NCI-H460 (cell line): Measurements from ENCODE around the gene ADAM21. TPM values are rescaled to one million over a fixed set of nuclear protein-coding genes. Genes with fewer than 3 reads are reported as not detected.
"Not testable (repeated sequence)": the region's sequence is repeated elsewhere in the genome, so short reads cannot be mapped to it uniquely, and the experiment has no call there.

ENCODE experiments used
- DNase-seq: peaks from one replicate; pipeline ENCODE4 v3.0.0-alpha.2; 2016; ENCODE audit warnings: low read depth; ENCODE audit errors: extremely low read depth
- polyA plus RNA-seq: library from polyadenylated mRNA; depleted of rRNA; stranded (reverse); fragments of >200 nt; gene quantifications from 2 replicates; pipeline ENCODE4 v1.2.3, GENCODE V29; 2014; cell fraction: nucleus; rRNA removed
- total RNA-seq: library from RNA; depleted of rRNA; stranded (reverse); fragments of >200 nt; shearing (Covaris generic); gene quantifications from 2 replicates; pipeline ENCODE4 v1.2.3, GENCODE V29; 2014; rRNA removed

Gene ADAM21
- 0.27 TPM in 1 of 2 replicates, not detected in the other for total RNA-seq
- 0.26 and 1.6 TPM in 2 replicates for polyA plus RNA-seq

DNA sequence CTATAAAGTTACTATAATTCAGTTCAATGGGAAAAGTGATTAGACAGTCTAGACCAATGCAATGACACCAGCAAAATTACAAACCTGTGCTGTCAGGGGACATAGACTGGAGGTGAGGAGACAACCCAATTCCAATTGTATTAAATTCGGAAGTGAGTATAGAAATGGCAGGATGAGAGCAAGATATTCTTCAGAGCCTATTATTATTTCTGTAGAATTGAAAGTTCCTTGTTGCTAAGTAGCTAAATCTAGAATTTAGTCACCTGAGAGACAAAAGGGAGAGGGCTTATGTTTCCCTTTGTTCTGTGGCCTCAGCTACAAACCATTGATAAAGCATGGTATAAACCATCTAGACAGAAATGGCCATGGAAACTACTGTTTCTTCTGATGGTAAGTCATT, at the start of gene ADAM21:
ADAM21 (plus strand) TSS at position 301 of the 400 bp plus-strand sequence. CDS start 5,326 bp downstream, outside the sequence.
- no peak for DNase-seq

- DNase-seq = not testable (repeated sequence)
Measured at GRCh38 chr14:70403335-70403734, 48.6 kb upstream of the ADAM21 start.

GRCh38 chr14:70406216-70406615, 45.8 kb upstream of the ADAM21 start:
- DNase-seq = not testable (repeated sequence)

GRCh38 chr14:70407621-70408020, 44.4 kb upstream of the ADAM21 start:
- DNase-seq = no peak

DNA sequence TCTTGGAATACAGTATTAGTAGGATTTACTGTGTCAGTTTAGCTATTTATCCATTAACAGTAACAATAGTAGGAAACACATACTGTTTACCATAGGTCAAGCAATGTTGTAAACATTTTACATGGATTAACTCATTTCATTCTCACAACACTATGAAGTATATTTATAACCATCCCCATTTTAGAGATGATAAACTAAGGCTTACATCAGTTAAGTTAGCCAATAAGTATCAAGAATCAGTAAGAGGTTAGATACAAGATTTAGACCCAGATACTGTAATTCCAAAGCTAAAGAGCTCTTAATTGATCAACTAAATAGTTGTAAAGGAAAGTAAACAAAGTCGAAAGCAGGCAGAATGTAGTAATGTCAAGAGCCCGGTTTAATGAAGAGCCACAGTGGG, 36.2 kb upstream of the ADAM21 start:
- DNase-seq = no peak

DNA sequence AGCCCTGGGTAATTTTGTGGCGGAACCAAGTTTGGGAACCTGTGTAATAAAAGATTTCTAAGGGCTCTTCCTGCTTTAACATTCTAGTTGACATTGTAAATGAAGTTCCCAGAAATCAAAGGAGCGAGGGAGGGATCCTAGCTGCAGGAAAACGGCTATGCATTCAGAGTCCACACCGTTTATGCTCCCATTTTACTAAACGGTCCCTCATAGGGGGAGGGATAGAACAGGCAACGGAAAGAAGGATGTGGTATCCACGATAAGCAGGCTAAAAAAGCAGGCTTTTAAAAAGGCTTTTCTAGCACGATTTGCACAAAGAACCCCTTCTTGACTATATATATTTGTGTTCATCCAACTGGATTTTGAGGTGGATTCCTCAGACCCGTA, 35.6 kb upstream of the ADAM21 start:
- DNase-seq = no peak

DNA sequence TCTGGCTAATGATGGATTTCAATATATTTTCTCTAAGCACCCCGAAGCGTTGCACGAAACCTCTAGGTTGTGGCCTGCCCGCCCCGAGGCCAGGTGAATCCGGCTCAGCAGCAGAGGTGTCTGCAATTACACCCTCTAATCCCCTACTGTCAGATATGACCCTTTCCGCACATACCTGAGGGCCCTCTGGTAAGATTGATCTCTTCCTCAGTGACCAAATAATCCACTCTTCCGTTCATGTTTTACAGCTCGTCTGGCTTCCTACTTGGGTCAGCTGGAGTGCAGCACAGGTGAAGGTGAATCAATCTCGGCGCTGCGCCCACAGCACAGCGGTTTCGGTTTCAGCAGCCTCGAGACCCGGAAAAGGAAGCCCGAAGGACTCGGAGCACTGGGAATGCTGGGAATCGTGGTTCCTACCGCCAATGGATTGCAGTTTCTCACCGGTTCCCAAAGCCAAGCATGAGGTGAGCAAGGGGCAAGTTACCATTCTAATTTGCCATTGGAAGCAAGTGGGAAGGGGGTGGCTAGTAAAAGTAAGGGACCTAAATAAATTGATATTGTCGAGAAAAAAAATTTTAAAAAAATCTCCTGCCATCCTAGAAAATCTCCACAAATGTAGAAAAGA, 35.1 kb upstream of the ADAM21 start, which contains the start of gene SYNJ2BP:
SYNJ2BP (minus strand) TSS at position 366 of the 625 bp plus-strand sequence; CDS start at position 239, 127 bp downstream.
- peak; percentile 70 for DNase-seq

DNA sequence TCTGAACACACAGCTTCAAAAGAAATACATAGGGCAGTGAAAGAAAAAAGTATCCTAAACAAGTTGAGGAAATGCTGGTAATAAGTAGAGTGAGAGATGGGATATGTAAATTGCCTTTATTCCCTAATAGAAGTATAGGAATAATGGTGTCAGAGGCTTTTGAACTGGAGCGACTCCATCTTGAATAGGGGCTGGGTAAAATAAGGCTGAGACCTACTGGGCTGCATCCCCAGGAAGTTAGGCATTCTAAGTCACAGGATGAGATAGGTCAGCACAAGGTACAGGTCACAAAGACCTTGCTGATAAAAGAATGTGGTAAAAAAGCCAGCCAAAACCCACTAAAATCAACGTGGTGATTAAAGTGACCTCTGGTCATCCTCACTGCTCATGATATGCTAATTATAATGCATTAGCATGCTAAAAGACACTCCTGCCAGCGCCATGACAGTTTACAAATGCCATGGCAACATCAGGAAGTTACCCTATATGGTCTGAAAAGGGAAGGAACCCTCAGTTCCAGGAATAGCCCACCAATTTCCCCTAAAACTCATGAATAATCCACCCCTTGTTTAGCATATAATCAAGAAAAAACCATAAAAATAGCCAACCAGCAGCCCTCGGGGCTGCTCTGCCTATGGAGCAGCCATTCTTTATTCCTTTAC, 32.6 kb upstream of the ADAM21 start:
- not testable (repeated sequence) for DNase-seq

DNA sequence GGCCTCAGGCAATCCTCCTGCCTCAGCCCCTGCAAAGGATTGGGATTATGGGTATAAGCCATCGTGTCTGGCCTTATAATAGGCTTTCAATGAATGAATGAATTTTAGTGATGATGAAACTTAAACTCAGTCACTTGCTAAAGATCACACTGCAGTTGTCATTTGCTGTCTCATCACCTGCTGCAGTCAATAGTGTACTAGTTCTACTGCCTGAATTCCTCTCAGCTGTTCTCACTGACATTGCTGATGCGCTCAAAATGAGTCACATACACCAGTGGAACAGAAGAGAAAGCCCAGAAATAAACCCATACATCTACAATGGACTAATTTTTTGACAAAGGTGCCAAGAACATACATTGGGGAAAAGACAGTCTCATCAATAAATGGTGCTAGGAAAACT, 29.4 kb upstream of the ADAM21 start:
- no peak for DNase-seq

- DNase-seq = no peak
Measured at GRCh38 chr14:70425354-70425753, 26.6 kb upstream of the ADAM21 start.

GRCh38 chr14:70426555-70426954, 25.4 kb upstream of the ADAM21 start:
- not testable (repeated sequence) for DNase-seq

DNA sequence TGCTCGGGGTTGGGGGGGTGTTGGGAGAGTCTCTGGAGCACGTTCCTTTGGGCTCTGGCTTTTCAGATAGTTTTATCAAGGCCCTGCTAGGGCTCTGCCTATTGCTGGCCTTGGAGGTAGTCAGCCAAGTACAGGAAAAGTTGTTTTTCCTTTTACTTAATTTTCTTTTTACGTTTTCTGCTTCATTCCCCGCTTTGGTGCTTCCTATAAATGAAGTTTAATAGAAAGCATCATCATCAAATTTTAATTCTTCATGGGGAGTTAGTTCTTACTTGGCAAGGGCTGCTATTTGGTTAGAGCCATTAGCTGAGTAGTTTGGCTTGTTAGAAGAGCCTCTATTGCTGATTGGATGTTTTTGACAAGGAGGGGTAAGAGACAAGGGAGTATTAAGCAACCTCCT, 15.1 kb upstream of the ADAM21 start:
- DNase-seq = no peak

DNA sequence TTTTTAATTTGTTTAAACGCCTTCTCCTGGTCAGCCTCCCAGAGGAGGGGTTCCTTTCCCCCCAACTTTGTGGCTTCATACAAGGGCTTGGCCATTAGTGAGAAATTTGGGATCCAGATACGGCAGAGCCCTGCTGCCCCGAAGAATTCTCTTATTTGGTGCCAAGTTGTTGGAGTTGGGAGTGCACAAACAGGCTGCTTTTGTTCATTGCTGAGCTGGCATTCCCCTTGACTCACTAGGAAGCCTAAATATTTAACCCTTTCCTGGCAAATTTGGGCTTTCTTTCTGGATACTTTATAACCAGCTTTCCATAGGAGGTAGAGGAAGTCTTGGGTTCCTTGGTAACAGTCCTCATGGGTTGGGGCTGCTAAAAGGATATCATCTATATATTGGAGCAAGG, 10.3 kb upstream of the ADAM21 start:
- no peak for DNase-seq

DNA sequence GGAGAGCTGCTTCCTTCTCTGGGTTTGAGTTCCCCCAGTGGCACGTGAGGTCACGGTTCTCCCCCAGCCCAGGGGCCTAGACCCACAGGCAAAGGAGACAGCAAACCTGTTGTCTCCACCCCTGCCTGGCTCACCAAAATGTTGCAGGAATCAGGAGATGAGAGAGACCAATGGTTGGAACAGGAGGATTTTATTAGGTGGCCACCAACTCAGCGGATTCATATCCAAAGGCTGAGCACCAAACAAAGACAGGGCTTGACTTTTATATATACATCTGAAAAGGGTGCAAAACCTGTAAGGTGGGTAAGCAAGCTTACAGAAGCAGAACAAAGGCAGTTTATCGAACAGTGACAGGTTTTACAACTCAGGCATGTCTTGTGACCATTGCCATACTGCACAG, 9.2 kb upstream of the ADAM21 start:
- no peak for DNase-seq

DNA sequence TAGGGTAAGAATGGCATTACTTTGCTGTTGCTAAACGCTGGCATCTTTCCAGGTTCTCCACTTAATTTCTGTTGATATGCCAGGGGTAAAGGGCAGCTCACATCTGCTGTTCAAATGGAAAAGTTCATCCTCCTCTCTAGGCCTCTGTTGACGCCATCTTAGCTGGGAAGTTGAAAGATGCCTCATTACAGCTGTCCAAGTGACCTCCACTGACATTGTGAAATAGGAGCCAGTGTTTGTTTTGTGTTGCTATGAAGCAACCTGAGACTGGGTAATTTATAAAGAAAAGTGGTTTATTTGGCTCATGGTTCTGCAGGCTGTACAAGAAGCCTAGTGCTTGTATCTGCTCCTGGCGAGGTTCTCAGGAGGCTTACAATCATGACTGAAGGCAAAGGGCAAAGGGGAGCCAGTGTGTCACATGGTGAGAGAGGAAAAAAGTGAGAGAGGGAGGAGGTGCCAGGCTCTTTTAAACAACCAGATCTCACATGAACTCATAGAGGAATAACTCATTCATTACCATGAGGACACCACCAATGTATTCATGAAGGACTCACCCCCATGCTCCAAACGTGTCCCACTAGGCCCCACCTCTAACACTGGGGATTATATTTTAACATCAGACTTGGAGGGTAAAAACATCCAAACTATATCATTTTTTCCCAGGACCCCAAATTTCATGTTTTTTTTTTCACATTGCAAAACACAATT, 3.2 kb upstream of the ADAM21 start:
- no peak for DNase-seq

DNA sequence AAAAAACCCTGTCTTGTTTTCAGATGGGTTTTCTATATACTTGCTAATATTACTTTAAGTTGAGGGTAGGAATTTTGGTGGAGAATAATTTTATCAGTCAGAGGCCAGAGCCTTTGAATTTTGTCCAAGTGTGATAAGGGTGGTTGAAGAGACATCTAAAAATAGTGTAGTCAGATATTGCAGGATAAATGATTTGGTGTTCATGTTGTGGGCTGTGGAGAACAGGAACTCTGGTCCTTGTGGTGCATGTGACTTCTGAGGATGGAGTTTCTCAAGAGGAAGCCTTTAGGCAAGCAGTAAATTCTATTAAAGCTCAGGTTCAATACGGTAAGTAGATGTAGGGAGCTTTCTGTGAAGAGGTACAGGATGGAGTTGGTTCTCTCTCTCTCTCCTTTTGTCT, 2.8 kb downstream of the ADAM21 start:
- no peak for DNase-seq

GRCh38 chr14:70468731-70469130, 16.8 kb downstream of the ADAM21 start:
- no peak for DNase-seq

DNA sequence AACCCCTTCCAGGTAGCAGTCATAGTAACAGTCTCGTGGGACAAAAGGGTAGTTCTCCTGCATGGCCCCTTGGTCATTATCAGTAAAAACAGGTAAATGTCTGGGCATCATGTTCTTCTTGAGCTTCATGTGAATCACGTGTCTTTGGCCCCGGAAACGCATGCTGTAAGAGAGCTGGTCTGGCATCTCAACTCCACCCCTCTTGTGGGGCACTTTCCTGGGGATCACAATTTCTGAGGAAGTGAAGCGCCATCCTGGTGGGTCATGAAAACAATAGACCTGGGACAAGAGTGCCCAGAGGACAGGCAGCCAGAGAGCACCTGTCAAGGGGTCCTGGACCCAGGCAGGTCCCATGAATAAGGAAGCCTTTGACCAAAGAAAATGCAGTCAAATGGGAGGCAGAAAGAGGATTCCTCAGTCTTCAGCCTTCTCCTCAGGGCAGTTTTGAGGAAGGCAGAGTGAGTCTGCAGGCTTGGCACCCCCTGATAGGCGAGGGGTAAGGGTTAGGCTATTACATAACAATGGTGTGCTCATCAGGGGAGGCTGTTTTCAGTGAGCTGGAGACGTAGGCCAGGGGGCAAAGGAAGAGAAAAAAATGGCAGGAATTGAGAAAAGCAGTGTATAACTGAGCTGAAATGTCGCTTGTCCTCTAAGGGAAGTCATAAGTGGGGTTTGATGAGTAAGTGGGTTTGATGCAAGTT, 19.0 kb downstream of the ADAM21 start:
- DNase-seq = not testable (repeated sequence)

- no peak for DNase-seq
Measured at GRCh38 chr14:70472253-70473159, 20.5 kb downstream of the ADAM21 start.

DNA sequence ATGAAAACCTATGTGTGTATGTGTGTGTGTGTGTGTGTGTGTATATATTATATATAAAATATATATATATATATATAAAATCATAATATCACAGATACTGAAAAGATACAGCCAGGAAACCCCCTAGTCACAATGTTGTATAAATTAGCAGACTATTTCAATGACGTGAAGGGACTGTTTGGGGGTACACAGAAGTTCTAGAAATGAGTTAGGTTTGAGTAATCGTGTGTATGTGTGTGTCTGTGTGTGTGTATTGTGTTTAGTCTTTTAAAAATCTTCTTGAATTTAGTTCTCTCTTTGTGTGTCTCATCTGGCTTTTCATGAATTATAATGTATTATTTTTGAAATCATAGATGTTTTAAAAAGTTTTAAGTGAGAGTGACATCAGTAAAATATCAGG, 21.9 kb downstream of the ADAM21 start:
- no peak for DNase-seq
